ENCODE data around the gene CTBP2. TPM values are rescaled to one million over a fixed set of nuclear protein-coding genes. Genes with fewer than 3 reads are reported as not detected.

Gene CTBP2
- total RNA-seq, 2 experiments from 2014 or later, result 0.15 to 0.43 TPM

GRCh38 chr10:125005312-125006187 lies 154.8 kb downstream of the CTBP2 start:
- H3K9me3 Mint-ChIP-seq, result no peaks in the 10 kb centered on the region
- no peak overlapping the region for H3K4me3 Mint-ChIP-seq
- peaks cover 14% of the 10 kb centered on the region for H3K27me3 Mint-ChIP-seq
- H3K36me3 Mint-ChIP-seq (ENCODE audit: low read depth), result no peaks in the 10 kb centered on the region
- no peaks in the 10 kb centered on the region for H3K4me1 Mint-ChIP-seq
- no peak overlapping the region for H3K27ac Mint-ChIP-seq
- no peak for DNase-seq
- CTCF ChIA-PET, result no interaction called here
- POLR2A ChIA-PET, result no interaction called here

DNA sequence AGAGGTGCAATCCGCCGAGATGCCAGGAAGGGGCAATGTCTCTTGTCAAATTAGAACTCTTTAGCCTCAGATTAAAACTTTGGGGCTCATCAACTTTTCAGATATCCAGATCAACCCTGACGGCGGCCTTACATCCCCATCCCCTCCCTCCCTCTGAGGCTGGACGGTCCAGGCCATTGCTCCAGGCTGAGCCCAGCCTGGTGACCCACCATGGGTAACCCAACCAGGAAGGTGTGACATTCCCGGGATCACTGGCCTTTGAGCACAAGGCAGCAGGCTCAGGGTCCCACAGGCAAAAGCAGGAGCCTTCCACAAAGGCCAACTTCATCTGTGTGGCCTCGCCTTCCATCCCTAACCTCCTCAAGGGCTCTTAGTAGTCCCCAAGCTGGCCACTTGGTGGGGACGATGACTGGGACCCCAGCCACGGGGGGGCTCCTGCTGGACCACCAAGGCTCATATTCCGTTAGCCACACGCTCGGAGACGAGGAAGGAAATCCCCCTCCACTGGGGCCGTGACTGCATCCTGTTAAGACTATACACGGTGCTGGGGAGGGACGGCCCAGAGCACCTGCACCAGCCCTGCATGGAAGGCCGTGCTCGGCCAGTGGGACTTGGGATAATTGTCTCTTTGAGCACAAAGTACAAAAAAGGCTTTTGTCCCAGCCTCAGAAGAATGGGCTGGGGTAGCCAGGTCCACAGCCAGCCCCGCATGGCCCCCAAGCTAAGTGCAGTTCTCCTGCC lies 155.6 kb downstream of the CTBP2 start:
- DNase-seq, result no peak
- ChIA-PET CTCF (no interaction called here), POLR2A (no interaction called here)
- Mint-ChIP-seq H3K4me3 (no peak overlapping the region), H3K4me1 (no peaks in the 10 kb centered on the region), H3K36me3 (ENCODE audit: low read depth) (no peaks in the 10 kb centered on the region), H3K9me3 (no peaks in the 10 kb centered on the region), H3K27ac (no peak overlapping the region), H3K27me3 (peaks cover 9% of the 10 kb centered on the region)

DNA sequence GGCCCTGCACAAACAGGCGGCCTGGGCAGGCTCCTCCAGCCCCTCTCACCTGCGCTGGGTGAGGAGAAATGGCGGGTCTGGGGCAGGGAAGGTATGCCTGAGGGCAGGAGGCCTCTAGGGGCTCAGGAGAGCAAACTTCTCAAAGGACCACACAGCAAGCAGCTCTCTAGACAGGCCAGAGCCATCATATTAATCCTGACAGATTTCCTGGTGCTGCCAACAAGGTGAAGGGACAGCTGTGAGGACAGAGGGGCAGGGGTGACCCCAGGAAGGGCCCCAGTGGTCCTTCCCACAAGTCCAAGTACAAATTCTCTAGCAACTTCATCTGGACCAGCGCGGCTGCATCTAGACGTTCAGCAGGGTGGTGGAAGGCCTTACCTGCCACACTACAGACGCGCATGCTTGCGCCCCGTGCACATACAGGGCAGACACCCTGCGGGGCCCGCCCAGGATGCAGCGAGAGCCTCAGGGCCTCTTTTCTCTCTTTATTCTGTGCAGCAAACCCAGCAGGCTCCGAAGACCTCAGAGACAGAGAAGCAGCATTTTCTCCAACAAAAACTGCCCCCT lies 156.4 kb downstream of the CTBP2 start:
- POLR2A ChIA-PET, result no interaction called here
- peak overlapping the region; percentile 21 for H3K27ac Mint-ChIP-seq
- H3K9me3 Mint-ChIP-seq, result no peaks in the 10 kb centered on the region
- H3K27me3 Mint-ChIP-seq, result peaks cover 6% of the 10 kb centered on the region
- no peaks in the 10 kb centered on the region for H3K4me1 Mint-ChIP-seq
- CTCF ChIA-PET, result no interaction called here
- no peak overlapping the region for H3K4me3 Mint-ChIP-seq
- no peak for DNase-seq
- H3K36me3 Mint-ChIP-seq (ENCODE audit: low read depth), result no peaks in the 10 kb centered on the region

DNA sequence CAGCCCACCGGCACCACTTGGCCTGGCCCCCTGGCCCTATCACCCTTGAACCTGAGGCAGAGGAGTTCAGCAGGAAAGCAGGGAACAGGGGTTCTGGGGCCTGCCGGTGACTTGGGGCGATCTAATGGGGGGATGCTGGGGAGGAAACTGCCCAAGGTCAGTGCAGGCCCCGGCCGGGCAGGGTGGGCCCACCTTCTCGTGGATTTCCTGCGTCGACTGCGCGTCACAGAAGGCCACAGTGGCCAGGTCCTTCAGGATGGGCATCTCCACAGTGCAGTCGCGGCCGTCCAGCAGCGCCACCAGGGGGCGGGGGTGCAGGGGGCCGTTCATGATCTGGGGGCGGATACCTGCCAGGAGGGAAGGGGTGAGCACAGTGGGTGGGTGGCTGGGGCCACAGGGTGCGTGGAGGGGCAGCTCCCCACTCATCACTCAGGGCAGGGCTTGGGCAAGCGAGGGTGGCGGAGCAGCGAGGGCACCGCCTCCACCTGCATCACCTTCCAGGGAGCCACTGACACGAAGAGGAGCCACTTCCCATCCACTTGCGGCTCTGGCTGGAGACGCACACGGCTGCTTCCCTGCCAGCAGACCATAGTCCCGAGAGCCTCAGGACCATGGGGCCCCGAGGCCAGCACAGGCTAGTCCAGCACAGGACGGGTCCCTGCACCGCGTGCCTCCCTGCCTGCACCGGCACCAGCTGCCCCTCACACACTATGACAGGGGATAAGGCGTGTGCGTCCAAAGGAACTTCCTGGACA lies 157.0 kb downstream of the CTBP2 start:
- no peaks in the 10 kb centered on the region for H3K9me3 Mint-ChIP-seq
- no peak for DNase-seq
- CTCF ChIA-PET, result no interaction called here
- peak overlapping the region; percentile 21 for H3K27ac Mint-ChIP-seq
- POLR2A ChIA-PET, result no interaction called here
- H3K27me3 Mint-ChIP-seq, result no peaks in the 10 kb centered on the region
- H3K4me1 Mint-ChIP-seq, result no peaks in the 10 kb centered on the region
- H3K4me3 Mint-ChIP-seq, result no peak overlapping the region
- no peaks in the 10 kb centered on the region for H3K36me3 Mint-ChIP-seq (ENCODE audit: low read depth)

- Mint-ChIP-seq H3K27me3 (no peaks in the 10 kb centered on the region), H3K36me3 (ENCODE audit: low read depth) (no peaks in the 10 kb centered on the region), H3K27ac (no peak overlapping the region), H3K4me3 (no peak overlapping the region), H3K9me3 (no peaks in the 10 kb centered on the region), H3K4me1 (no peaks in the 10 kb centered on the region)
- ChIA-PET CTCF (no interaction called here), POLR2A (interaction anchor here (1.0 kb wide), 1 partner anchor 43 kb away, joined by 3 read pairs; no protein-coding TSS in a partner anchor)
- DNase-seq, result no peak
Observed at GRCh38 chr10:125002423-125003145, 157.8 kb downstream of the CTBP2 start.

- Mint-ChIP-seq H3K4me3 (no peak overlapping the region), H3K9me3 (no peaks in the 10 kb centered on the region), H3K27ac (no peak overlapping the region), H3K27me3 (no peaks in the 10 kb centered on the region), H3K4me1 (no peaks in the 10 kb centered on the region), H3K36me3 (ENCODE audit: low read depth) (no peaks in the 10 kb centered on the region)
- no peak for DNase-seq
- ChIA-PET POLR2A (interaction anchor here (1.0 kb wide), 1 partner anchor 43 kb away, joined by 3 read pairs; no protein-coding TSS in a partner anchor), CTCF (no interaction called here)
Observed at GRCh38 chr10:125002047-125002422, 158.3 kb downstream of the CTBP2 start.

DNA sequence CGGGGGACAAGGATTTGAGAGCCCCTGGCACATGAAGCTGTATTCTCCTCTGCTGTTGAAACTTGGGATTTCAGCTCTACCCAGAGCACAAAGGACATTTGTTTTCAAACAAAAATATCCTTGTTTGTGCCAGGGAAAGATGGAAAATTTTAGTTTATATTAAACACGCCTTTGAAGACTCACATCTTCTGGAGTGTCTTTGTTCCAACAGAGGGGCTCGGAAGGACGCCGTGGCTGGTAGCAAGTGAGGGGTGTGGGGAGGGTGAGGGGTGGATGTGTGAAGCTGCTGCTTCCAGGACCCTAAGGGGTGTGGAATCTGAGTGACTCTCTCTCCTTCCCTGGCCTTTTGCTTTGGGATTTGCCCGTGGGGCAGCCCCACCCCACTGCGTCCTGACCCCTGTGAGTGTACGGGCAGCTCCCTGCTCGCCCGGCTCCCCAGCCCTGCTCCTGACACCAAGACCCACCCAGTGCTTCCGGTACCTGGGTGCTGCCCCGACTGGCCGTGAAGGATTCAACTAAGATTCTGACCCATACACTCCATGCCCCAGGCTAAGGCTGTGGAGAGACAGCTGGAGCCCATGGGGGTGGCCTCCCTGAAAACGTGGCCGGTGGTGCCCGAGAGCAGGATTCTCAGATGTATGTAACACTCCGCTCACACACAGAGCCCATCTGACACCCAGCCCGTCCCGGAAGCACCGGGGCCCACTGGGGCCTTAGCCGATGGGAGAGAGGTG lies 158.9 kb downstream of the CTBP2 start:
- ChIA-PET CTCF (no interaction called here), POLR2A (interaction anchor here (1.0 kb wide), 1 partner anchor 44 kb away, joined by 3 read pairs; no protein-coding TSS in a partner anchor)
- Mint-ChIP-seq H3K27me3 (no peaks in the 10 kb centered on the region), H3K36me3 (ENCODE audit: low read depth) (no peaks in the 10 kb centered on the region), H3K27ac (no peak overlapping the region), H3K4me1 (no peaks in the 10 kb centered on the region), H3K4me3 (no peak overlapping the region), H3K9me3 (no peaks in the 10 kb centered on the region)
- no peak for DNase-seq

- Mint-ChIP-seq H3K4me3 (no peak overlapping the region), H3K9me3 (no peaks in the 10 kb centered on the region), H3K4me1 (no peaks in the 10 kb centered on the region), H3K36me3 (ENCODE audit: low read depth) (no peaks in the 10 kb centered on the region), H3K27me3 (no peaks in the 10 kb centered on the region), H3K27ac (no peak overlapping the region)
- POLR2A ChIA-PET, result no interaction called here
- DNase-seq, result no peak
- CTCF ChIA-PET, result interaction anchor here (1.1 to 1.6 kb wide), 2 partner anchors 10 to 61 kb away, joined by 3 to 6 read pairs; no protein-coding TSS in a partner anchor
Observed at GRCh38 chr10:125000366-125001312, 159.7 kb downstream of the CTBP2 start.

GRCh38 chr10:124999433-125000365 lies 160.7 kb downstream of the CTBP2 start:
- H3K4me3 Mint-ChIP-seq, result no peak overlapping the region
- H3K36me3 Mint-ChIP-seq (ENCODE audit: low read depth), result no peaks in the 10 kb centered on the region
- H3K27me3 Mint-ChIP-seq, result no peaks in the 10 kb centered on the region
- no peaks in the 10 kb centered on the region for H3K9me3 Mint-ChIP-seq
- no peak overlapping the region for H3K27ac Mint-ChIP-seq
- POLR2A ChIA-PET, result no interaction called here
- CTCF ChIA-PET, result interaction anchor here (1.1 to 1.6 kb wide), 2 partner anchors 11 to 62 kb away, joined by 3 to 6 read pairs; no protein-coding TSS in a partner anchor
- DNase-seq, result no peak
- no peaks in the 10 kb centered on the region for H3K4me1 Mint-ChIP-seq

DNA sequence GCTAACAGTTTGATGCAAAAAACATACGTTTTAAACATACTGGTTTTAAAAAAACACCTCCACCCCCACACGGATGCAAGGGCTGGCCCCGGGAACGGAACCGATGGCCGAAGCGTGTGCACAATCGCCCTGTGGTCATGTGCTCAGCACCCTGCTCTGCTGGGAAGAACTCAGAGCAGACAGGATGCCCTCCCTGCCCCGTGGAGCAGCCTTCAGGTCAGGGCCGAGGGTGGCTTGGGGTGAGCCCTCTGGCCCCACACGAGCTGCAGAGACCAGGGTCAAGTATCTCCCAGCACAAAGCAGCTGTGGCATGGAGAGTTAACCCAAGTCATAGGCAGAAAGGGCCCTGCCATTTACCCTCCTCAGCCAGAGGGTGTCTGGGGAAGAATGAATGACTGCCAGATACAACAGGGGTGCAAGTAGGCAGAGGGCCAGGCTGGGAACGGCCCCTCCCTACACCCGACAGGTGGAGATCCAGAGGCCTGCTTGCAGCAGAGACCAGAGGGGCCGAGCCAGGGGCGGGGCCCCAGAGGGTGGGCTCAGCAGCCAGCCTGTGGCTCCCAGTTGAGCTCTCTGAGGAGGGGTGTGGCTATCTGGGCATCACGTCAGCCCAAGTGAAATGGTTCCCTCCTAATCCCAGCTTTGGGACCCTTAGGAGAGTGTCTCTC lies 161.6 kb downstream of the CTBP2 start:
- DNase-seq, result no peak
- CTCF ChIA-PET, result no interaction called here

More for the DNA sequence above, 161.6 kb downstream of the CTBP2 start:
- H3K4me3 Mint-ChIP-seq, result no peak overlapping the region
- H3K36me3 Mint-ChIP-seq (ENCODE audit: low read depth), result no peaks in the 10 kb centered on the region
- no peaks in the 10 kb centered on the region for H3K4me1 Mint-ChIP-seq
- no peaks in the 10 kb centered on the region for H3K27me3 Mint-ChIP-seq
- no peak overlapping the region for H3K27ac Mint-ChIP-seq
- no peaks in the 10 kb centered on the region for H3K9me3 Mint-ChIP-seq
- POLR2A ChIA-PET, result no interaction called here
